CD4-positive, alpha-beta T cell (primary cell): Measurements from ENCODE around the gene FBXO15. TPM values are rescaled to one million over a fixed set of nuclear protein-coding genes. Genes with fewer than 3 reads are reported as not detected.

Source experiments
- ATAC-seq: fragments of 200-7000 bp; cut with Tn5 transposase; one replicate; pipeline ENCODE4 v1.10.0; 2022; ENCODE audit warnings: mild to moderate bottlenecking; ENCODE audit not compliant: poor library complexity
- CTCF ChIA-PET: fragments of 350-600 bp; sonication (Branson Sonifier 250); formaldehyde crosslinking; loops from one replicate; lab custom pipeline; 2021; ENCODE audit warnings: antibody characterized with exemption, inconsistent platforms; lab: Charles Lee
- POLR2A ChIA-PET: fragments of 350-600 bp; sonication (Branson Sonifier 250); formaldehyde crosslinking; loops from one replicate; lab custom pipeline; 2021; ENCODE audit warnings: antibody characterized with exemption, inconsistent platforms; lab: Charles Lee
- DNase-seq, 14 experiments: peaks; one replicate each; pipeline ENCODE4 v3.0.0-alpha.2; 2013 to 2020; ENCODE audit warnings: mixed read lengths in 2 of 14
- H3K27ac ChIP-seq, 2 donors: one replicate each; pipeline versions ENCODE4 v1.5.1 to v1.7.0; 2013; ENCODE audit warnings: low read length in 2 of 2, low read depth in 1 of 2, mild to moderate bottlenecking in 1 of 2
- H3K27me3 ChIP-seq, 2 experiments: 1 replicate in 1 of 2; 2 replicates in 1 of 2; pipeline versions ENCODE4 v1.6.1 to v1.7.0; 2013; ENCODE audit warnings: low read length in 2 of 2, control low read depth in 1 of 2, mild to moderate bottlenecking in 1 of 2, moderate library complexity in 1 of 2; ENCODE audit not compliant: insufficient read depth in 2 of 2, control insufficient read depth in 1 of 2
- H3K36me3 ChIP-seq: one replicate; pipeline ENCODE4 v1.6.1; 2013; ENCODE audit warnings: low read length, control low read depth; ENCODE audit not compliant: insufficient read depth
- H3K4me1 ChIP-seq: one replicate; pipeline ENCODE4 v1.6.1; 2013; ENCODE audit warnings: low read length, control low read depth; ENCODE audit not compliant: insufficient read depth
- H3K4me3 ChIP-seq: one replicate; pipeline ENCODE4 v1.5.1; 2013; ENCODE audit warnings: mild to moderate bottlenecking, low read length, moderate library complexity
- H3K9me3 ChIP-seq, 2 experiments: 1 replicate in 1 of 2; 2 replicates in 1 of 2; pipeline versions ENCODE4 v1.6.1 to v1.7.0; 2013; ENCODE audit warnings: low read length in 2 of 2, mild to moderate bottlenecking in 2 of 2, control low read depth in 1 of 2, moderate library complexity in 1 of 2; ENCODE audit not compliant: control insufficient read depth in 1 of 2, insufficient read depth in 1 of 2
- H3K27ac Mint-ChIP-seq: one replicate; pipeline ENCODE4 v1.8.0; 2020; ENCODE audit warnings: mixed read lengths
- H3K27me3 Mint-ChIP-seq: one replicate; pipeline ENCODE4 v1.8.0; 2021; ENCODE audit warnings: mixed read lengths
- H3K36me3 Mint-ChIP-seq: one replicate; pipeline ENCODE4 v1.8.0; 2021; ENCODE audit warnings: low read depth, mixed read lengths
- H3K4me1 Mint-ChIP-seq: one replicate; pipeline ENCODE4 v1.8.0; 2021; ENCODE audit warnings: low read depth, mixed read lengths
- H3K4me3 Mint-ChIP-seq: one replicate; pipeline ENCODE4 v1.8.0; 2020; ENCODE audit warnings: mild to moderate bottlenecking, mixed read lengths
- H3K9me3 Mint-ChIP-seq: one replicate; pipeline ENCODE4 v1.8.0; 2020; ENCODE audit warnings: mixed read lengths
- intact Hi-C, 2 experiments: fragments of 100-400 bp; cut with DNase I in 1 of 2; cut with micrococcal nuclease in 1 of 2; formaldehyde crosslinking; loops; one replicate each; pipeline versions ENCODE4 v1.15.1 to v1.9.0; 2023 to 2025; cut with DNase I, micrococcal nuclease
- total RNA-seq, 174 experiments: library from RNA in 2 of 174; stranded (reverse) in 2 of 174; gene quantifications; one replicate each; pipeline ENCODE4 v1.2.3 and lab custom pipeline; 2021 to 2026
- TF ChIP-seq, protein P1 (sequence below): fragments of 200-600 bp; IDR thresholded peaks from one replicate; pipeline ENCODE4 v1.8.0; 2022; ENCODE audit warnings: antibody characterized with exemption, mild to moderate bottlenecking

The FBXO15 gene
- total RNA-seq, 2 experiments from 2014 or later: 0.58 to 1.0 TPM

- intact Hi-C loops: no loop called here
- Mint-ChIP-seq H3K4me1 (no peaks in the 10 kb centered on the region), H3K36me3 (no peaks in the 10 kb centered on the region), H3K27me3 (no peaks in the 10 kb centered on the region), H3K27ac (no peak overlapping the region), H3K4me3 (no peak overlapping the region), H3K9me3 (no peaks in the 10 kb centered on the region)
- CTCF ChIA-PET: no interaction called here
- ATAC-seq (no peak), DNase-seq (no peak)
- POLR2A ChIA-PET: no interaction called here
- H3K4me3 ChIP-seq: no peak overlapping the region
- H3K27me3 ChIP-seq: no peaks in the 10 kb centered on the region
- TF ChIP-seq, protein P1, sequence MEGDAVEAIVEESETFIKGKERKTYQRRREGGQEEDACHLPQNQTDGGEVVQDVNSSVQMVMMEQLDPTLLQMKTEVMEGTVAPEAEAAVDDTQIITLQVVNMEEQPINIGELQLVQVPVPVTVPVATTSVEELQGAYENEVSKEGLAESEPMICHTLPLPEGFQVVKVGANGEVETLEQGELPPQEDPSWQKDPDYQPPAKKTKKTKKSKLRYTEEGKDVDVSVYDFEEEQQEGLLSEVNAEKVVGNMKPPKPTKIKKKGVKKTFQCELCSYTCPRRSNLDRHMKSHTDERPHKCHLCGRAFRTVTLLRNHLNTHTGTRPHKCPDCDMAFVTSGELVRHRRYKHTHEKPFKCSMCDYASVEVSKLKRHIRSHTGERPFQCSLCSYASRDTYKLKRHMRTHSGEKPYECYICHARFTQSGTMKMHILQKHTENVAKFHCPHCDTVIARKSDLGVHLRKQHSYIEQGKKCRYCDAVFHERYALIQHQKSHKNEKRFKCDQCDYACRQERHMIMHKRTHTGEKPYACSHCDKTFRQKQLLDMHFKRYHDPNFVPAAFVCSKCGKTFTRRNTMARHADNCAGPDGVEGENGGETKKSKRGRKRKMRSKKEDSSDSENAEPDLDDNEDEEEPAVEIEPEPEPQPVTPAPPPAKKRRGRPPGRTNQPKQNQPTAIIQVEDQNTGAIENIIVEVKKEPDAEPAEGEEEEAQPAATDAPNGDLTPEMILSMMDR: no peak
- no peak overlapping the region for H3K27ac ChIP-seq
- no peaks in the 10 kb centered on the region for H3K36me3 ChIP-seq
- no peaks in the 10 kb centered on the region for H3K4me1 ChIP-seq
- no peaks in the 10 kb centered on the region for H3K9me3 ChIP-seq
Observed at GRCh38 chr18:74124642-74125041, 23.0 kb downstream of the FBXO15 start.

DNA sequence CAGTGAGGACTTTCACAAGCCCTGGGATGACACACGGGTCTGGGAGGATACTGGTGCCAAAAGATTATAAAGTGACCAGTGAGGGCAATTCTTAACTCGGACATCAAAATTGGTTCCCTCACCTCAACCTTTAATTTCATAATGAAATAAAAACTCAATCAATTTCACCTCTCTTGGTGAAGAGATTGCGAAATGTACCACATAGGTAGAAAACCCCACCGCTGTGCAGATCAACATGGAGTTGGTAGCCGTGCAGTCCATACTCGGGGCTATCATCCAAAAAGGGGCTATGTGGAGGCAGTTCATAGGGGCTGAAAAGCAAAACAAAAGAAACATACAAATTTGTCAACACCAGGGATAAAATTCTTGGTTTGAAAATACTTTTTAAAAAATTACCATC is 24.4 kb downstream of the FBXO15 start:
- H3K27me3 Mint-ChIP-seq: no peaks in the 10 kb centered on the region

GRCh38 chr18:74116633-74117554 is 30.7 kb downstream of the FBXO15 start:
- ATAC-seq (peak; percentile 43), DNase-seq (peak in 6 of 14 experiments; percentile 3 to 57 (median 32))
- Mint-ChIP-seq H3K27ac (no peak overlapping the region), H3K4me1 (peaks cover 5% of the 10 kb centered on the region), H3K36me3 (no peaks in the 10 kb centered on the region), H3K4me3 (no peak overlapping the region), H3K9me3 (peaks cover 4% of the 10 kb centered on the region), H3K27me3 (no peaks in the 10 kb centered on the region)
- H3K27ac ChIP-seq: no peak overlapping the region
- no peaks in the 10 kb centered on the region for H3K27me3 ChIP-seq
- POLR2A ChIA-PET: no interaction called here
- no peaks in the 10 kb centered on the region for H3K9me3 ChIP-seq
- H3K36me3 ChIP-seq: no peaks in the 10 kb centered on the region
- intact Hi-C loops: loop anchor here (1.0 to 5.0 kb wide), 4 partner anchors 35 to 1355 kb away; no protein-coding TSS in a partner anchor
- CTCF ChIA-PET: no interaction called here
- no peak overlapping the region for H3K4me3 ChIP-seq
- no peaks in the 10 kb centered on the region for H3K4me1 ChIP-seq
- TF ChIP-seq, protein P1: peak; percentile 54

More for the DNA sequence above, 24.4 kb downstream of the FBXO15 start:
- Histone ChIP-seq H3K27ac (no peak overlapping the region), H3K4me3 (no peak overlapping the region), H3K4me1 (no peaks in the 10 kb centered on the region), H3K27me3 (no peaks in the 10 kb centered on the region), H3K9me3 (no peaks in the 10 kb centered on the region), H3K36me3 (no peaks in the 10 kb centered on the region)
- ChIA-PET POLR2A (no interaction called here), CTCF (no interaction called here)
- TF ChIP-seq, protein P1: no peak
- ATAC-seq (no peak), DNase-seq (no peak)
- H3K4me1 Mint-ChIP-seq: no peaks in the 10 kb centered on the region
- H3K36me3 Mint-ChIP-seq: no peaks in the 10 kb centered on the region
- no peak overlapping the region for H3K4me3 Mint-ChIP-seq
- intact Hi-C loops: no loop called here
- H3K9me3 Mint-ChIP-seq: no peaks in the 10 kb centered on the region
- H3K27ac Mint-ChIP-seq: no peak overlapping the region
